AG09309 (cell line): ENCODE data around the gene CCT3.
A peak's percentile ranks its signal among the peaks of the same experiment; 100 is the strongest.

Source experiments
- DNase-seq: peaks from one replicate; pipeline ENCODE4 v3.0.0-alpha.2; 2010; ENCODE audit warnings: low read depth
- H3K4me3 ChIP-seq: 2 replicates; pipeline ENCODE4 v1.5.1; 2011; ENCODE audit warnings: mild to moderate bottlenecking, low read depth, low read length, moderate library complexity; ENCODE audit not compliant: control insufficient read depth
- TF ChIP-seq, protein P1 (sequence below): IDR thresholded peaks from 2 replicates; pipeline ENCODE4 v1.5.1; 2011; ENCODE audit warnings: mild to moderate bottlenecking, low read depth, low read length, inconsistent platforms; ENCODE audit not compliant: insufficient read depth, control insufficient read depth; ENCODE audit errors: missing control alignments

CCT3 gene

DNA sequence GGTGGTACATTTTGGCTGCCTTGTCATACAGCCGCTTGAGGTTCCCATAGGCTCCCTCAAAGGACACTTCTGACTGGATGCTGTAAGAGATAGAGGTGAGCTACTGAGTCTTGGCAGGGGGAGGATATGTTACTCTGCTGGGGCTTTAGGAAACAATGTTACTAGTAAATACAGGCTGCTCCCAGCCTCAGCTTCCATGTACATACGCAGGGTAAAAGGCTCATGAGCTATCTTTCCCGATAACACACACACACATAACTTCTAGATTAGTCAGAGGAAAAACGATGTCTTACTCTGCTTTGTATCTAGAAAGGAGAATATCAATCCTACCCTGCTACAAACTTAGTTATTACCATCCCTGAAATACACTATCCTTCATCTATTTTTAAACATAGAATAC lies 69.8 kb downstream of the CCT3 start:
- TF ChIP-seq, protein P1, sequence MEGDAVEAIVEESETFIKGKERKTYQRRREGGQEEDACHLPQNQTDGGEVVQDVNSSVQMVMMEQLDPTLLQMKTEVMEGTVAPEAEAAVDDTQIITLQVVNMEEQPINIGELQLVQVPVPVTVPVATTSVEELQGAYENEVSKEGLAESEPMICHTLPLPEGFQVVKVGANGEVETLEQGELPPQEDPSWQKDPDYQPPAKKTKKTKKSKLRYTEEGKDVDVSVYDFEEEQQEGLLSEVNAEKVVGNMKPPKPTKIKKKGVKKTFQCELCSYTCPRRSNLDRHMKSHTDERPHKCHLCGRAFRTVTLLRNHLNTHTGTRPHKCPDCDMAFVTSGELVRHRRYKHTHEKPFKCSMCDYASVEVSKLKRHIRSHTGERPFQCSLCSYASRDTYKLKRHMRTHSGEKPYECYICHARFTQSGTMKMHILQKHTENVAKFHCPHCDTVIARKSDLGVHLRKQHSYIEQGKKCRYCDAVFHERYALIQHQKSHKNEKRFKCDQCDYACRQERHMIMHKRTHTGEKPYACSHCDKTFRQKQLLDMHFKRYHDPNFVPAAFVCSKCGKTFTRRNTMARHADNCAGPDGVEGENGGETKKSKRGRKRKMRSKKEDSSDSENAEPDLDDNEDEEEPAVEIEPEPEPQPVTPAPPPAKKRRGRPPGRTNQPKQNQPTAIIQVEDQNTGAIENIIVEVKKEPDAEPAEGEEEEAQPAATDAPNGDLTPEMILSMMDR: no peak
- no peak overlapping the region for H3K4me3 ChIP-seq
- DNase-seq: no peak

DNA sequence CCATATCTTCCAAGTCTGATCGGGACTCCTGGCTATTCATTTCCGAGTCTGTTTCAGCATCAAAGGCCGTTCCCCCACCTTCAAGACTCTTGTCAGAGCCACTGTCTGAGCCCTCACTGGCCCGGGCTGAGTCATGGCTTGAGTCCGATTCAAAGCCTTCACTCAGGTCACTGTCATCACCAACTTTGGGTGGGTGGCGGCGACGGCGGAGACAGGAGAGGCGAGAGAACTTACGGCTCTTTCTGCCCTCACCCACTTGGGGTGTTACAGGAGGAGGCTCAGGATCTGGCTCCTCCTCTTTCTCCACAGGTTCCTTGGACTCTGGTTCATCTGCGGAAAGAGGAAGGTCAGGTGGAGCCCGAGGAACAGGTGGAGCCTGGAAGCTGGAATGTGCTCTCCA lies 72.0 kb downstream of the CCT3 start:
- TF ChIP-seq, protein P1: no peak
- H3K4me3 ChIP-seq: no peak overlapping the region
- DNase-seq: no peak

DNA sequence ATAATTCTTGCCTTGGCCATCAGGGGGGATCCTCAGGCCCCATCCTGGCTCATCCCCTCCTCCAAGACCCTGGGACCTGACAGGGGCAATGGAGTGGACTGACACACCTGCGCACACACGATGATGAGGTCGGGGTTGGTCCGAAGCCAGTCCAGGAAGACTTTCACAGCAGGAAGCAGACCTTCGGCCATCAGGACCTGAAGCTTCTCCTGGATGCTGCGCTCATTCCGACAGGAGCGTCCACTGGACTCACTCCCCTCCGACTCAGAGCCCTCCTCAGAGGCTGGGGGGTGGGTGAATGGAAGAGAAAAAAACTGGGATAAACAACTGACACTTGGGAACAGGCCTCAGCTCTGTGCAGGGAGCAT lies 74.8 kb downstream of the CCT3 start:
- DNase-seq: no peak
- H3K4me3 ChIP-seq: no peak overlapping the region
- TF ChIP-seq, protein P1: no peak

DNA sequence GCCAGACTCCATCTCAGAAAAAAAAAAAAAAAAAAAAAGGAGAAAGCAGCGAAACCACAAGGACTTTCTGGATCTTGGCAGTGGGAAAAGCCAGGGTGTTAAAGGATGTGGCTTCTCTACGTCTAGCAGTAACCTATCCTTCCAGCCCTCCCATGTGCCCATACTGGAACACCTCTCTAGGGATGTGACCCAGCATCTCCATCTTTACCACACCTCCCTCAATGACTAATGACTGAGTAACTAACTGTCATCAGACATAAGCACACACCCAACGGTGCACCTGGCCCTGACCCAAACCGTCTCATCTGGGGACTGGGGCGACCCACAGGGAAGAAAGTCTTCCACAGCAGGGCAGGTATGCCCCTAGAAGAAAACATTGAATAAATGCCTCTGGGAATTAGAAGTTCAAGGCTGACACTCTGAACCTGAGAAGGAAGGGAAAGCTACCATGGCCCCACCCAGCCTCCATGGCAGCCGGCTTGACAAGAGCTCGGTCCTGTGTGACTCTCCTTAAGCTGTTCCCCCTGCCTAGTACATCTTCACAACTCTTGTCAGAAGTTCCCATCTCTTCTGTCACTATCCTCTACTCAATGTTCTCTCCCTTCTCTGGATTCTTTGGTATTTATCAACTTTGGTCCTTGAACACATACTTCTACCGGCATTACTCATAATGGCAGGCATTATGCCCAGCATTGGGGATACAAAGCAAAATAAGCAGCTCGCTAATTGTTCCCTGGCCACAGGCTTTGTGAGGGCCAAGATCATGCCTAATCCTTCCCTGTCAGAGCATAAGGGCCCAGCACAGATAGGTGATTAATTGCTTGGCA lies 75.4 kb downstream of the CCT3 start:
- peak; percentile 48 for DNase-seq
- H3K4me3 ChIP-seq: no peak overlapping the region
- TF ChIP-seq, protein P1: no peak

- TF ChIP-seq, protein P1: no peak
These were observed 77.2 kb downstream of the CCT3 start for GRCh38 chr1:156260896-156261295.

GRCh38 chr1:156259805-156260204 lies 78.3 kb downstream of the CCT3 start:
- TF ChIP-seq, protein P1: no peak

More at GRCh38 chr1:156260896-156261295, 77.2 kb downstream of the CCT3 start:
- DNase-seq: no peak
- no peak overlapping the region for H3K4me3 ChIP-seq

More at GRCh38 chr1:156259805-156260204, 78.3 kb downstream of the CCT3 start:
- no peak for DNase-seq
- H3K4me3 ChIP-seq: no peak overlapping the region
